Neutrophil (primary cell): Measurements from ENCODE around the gene RINL.

ENCODE experiments used
- H3K27ac ChIP-seq: fragments of 200-600 bp; sonication (generic); 2 replicates; pipeline ENCODE4 v1.5.1; 2016; ENCODE audit warnings: mild to moderate bottlenecking, moderate library complexity
- H3K27me3 ChIP-seq: fragments of 200-600 bp; sonication (generic); 2 replicates; pipeline ENCODE4 v1.6.0; 2016; ENCODE audit warnings: mild to moderate bottlenecking
- H3K36me3 ChIP-seq: fragments of 200-600 bp; sonication (generic); 2 replicates; pipeline ENCODE4 v1.5.1; 2017
- H3K4me1 ChIP-seq, 2 experiments: fragments of 200-600 bp in 1 of 2; sonication (generic) in 1 of 2; 1 replicate in 1 of 2; 2 replicates in 1 of 2; pipeline versions ENCODE4 v1.5.1 to v1.6.1; 2013 to 2016; ENCODE audit warnings: low read depth in 1 of 2, low read length in 1 of 2, mild to moderate bottlenecking in 1 of 2, moderate library complexity in 1 of 2; ENCODE audit not compliant: control insufficient read depth in 1 of 2, insufficient read depth in 1 of 2
- H3K4me3 ChIP-seq, 2 experiments: fragments of 200-600 bp in 1 of 2; sonication (generic) in 1 of 2; 1 replicate in 1 of 2; 2 replicates in 1 of 2; pipeline ENCODE4 v1.5.1; 2013 to 2016; ENCODE audit warnings: low read depth in 1 of 2, low read length in 1 of 2, mild to moderate bottlenecking in 1 of 2, moderate library complexity in 1 of 2
- H3K9me3 ChIP-seq: fragments of 200-600 bp; sonication (generic); 2 replicates; pipeline ENCODE4 v1.5.1; 2016
- TF ChIP-seq, protein P1 (sequence below): fragments of 200-600 bp; sonication (generic); IDR thresholded peaks from 2 replicates; pipeline ENCODE4 v1.5.1; 2016; ENCODE audit warnings: antibody characterized with exemption

Gene RINL

DNA sequence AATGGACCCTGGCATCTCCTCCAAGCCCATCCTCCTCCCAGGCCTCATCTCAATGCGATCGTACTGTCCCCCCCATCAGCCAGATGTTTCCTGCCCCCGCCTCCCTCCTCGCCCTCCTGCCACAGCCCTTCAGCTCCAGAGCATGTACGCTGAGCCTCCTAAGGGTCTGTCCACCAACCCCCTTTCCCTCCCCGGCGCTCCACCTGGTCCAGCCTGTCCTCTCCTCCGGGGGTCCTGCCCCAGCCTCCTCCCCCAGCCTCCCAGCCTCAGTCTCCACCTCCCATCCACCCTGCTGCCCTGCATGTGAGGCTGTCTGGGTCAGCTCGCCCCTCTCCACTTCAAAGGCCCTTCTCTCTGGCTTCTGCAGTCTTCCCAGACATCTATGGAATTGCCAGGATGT, 16.9 kb upstream of the RINL start:
- peaks cover 10 to 13% of the 10 kb centered on the region in 2 experiments for H3K4me1 ChIP-seq
- no peaks in the 10 kb centered on the region for H3K9me3 ChIP-seq
- TF ChIP-seq, protein P1, sequence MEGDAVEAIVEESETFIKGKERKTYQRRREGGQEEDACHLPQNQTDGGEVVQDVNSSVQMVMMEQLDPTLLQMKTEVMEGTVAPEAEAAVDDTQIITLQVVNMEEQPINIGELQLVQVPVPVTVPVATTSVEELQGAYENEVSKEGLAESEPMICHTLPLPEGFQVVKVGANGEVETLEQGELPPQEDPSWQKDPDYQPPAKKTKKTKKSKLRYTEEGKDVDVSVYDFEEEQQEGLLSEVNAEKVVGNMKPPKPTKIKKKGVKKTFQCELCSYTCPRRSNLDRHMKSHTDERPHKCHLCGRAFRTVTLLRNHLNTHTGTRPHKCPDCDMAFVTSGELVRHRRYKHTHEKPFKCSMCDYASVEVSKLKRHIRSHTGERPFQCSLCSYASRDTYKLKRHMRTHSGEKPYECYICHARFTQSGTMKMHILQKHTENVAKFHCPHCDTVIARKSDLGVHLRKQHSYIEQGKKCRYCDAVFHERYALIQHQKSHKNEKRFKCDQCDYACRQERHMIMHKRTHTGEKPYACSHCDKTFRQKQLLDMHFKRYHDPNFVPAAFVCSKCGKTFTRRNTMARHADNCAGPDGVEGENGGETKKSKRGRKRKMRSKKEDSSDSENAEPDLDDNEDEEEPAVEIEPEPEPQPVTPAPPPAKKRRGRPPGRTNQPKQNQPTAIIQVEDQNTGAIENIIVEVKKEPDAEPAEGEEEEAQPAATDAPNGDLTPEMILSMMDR = no peak
- H3K4me3 ChIP-seq = no peak overlapping the region
- no peak overlapping the region for H3K27ac ChIP-seq
- H3K27me3 ChIP-seq = no peaks in the 10 kb centered on the region
- peaks cover 37% of the 10 kb centered on the region for H3K36me3 ChIP-seq

DNA sequence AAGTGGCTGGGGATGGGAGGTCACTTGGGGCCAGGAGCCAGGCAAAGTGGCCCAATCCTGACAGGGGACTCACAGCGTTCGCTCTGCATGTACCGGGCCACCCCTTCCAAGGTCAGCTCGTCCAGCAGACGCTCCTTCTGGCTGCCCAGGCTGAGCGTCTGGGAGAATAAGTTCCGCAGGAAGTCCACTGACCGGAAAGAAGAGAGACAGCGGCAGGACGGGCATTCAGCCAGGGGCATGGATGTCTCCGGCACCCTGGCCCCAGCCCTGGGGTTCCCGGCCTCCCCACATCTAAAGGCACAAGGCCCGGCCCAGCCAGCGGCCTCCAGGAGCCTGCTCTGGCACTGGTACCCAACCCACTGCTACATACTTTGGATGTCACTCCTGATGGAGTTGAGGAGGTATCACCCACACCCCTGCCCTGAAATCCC, 15.3 kb upstream of the RINL start:
- no peak overlapping the region for H3K27ac ChIP-seq
- peaks cover 0 to 5% of the 10 kb centered on the region in 2 experiments for H3K4me1 ChIP-seq
- H3K4me3 ChIP-seq = no peak overlapping the region
- H3K9me3 ChIP-seq = no peaks in the 10 kb centered on the region
- TF ChIP-seq, protein P1 = no peak
- peaks cover 53% of the 10 kb centered on the region for H3K36me3 ChIP-seq
- H3K27me3 ChIP-seq = no peaks in the 10 kb centered on the region

DNA sequence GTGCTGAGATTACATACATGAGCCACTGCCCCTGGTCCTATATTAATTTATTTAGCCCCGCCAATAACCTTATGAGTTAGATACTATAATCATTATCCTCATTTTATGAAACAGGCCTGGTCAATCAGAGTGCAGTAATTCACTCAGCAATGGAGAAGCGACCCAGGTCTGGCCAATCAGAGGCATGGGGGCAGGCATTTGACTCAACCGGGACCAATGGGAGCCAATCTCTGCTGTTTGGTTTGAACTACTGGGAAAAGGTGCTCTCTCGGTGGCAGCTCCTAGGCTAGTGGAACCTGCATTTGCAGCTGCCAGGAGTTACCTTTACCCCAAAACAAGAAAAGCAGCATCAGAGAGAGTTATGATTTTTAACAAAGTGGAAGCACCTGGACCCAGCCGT, 14.8 kb upstream of the RINL start:
- TF ChIP-seq, protein P1 = no peak
- peaks cover 58% of the 10 kb centered on the region for H3K36me3 ChIP-seq
- H3K4me3 ChIP-seq = no peak overlapping the region
- H3K4me1 ChIP-seq = no peaks in the 10 kb centered on the region
- no peaks in the 10 kb centered on the region for H3K9me3 ChIP-seq
- no peak overlapping the region for H3K27ac ChIP-seq
- no peaks in the 10 kb centered on the region for H3K27me3 ChIP-seq

DNA sequence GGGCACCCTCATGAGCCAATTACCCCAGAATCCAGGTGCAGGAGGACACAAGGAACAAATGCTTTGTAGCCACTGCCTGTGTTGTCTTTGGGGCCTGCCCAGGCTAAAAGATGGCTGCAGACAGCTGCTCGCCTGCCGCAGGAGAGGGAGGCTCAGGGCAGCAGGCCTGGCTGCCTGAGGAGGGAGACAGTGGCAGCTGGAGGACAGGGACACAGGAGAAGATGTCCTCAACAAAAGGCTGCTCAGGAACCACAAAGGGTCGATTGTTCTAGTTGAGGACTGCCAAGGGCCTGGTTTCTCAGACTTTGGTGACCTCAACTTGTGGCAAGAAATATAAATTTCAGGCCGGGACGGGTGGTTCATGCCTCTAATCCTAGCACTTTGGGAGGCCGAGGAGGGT, 13.7 kb upstream of the RINL start:
- no peaks in the 10 kb centered on the region for H3K9me3 ChIP-seq
- TF ChIP-seq, protein P1 = no peak
- no peaks in the 10 kb centered on the region for H3K4me1 ChIP-seq
- H3K27ac ChIP-seq = no peak overlapping the region
- H3K36me3 ChIP-seq = peaks cover 62% of the 10 kb centered on the region
- no peaks in the 10 kb centered on the region for H3K27me3 ChIP-seq
- no peak overlapping the region for H3K4me3 ChIP-seq

DNA sequence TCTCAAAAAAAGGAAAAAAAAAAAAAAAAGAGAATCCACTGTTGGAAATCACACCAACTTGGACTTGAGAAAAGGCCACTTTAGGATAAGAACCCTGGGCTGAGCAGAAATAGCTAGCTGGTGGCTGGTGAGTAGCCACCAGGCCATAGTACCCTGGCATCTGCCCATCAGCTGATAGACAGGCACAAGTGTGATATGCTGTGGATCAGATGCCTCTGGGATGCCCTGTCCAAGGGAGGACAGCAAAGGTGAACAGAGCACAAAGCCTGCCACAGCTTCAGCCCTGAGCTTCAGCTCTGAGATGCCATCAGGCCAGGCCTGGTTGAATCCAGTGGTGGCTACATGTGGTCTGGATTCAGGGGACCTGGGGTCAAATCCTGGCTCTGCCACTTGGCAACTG, 12.6 kb upstream of the RINL start:
- H3K4me3 ChIP-seq = no peak overlapping the region
- no peaks in the 10 kb centered on the region for H3K27me3 ChIP-seq
- H3K27ac ChIP-seq = no peak overlapping the region
- no peaks in the 10 kb centered on the region for H3K9me3 ChIP-seq
- TF ChIP-seq, protein P1 = no peak
- peaks cover 67% of the 10 kb centered on the region for H3K36me3 ChIP-seq
- H3K4me1 ChIP-seq = no peaks in the 10 kb centered on the region

DNA sequence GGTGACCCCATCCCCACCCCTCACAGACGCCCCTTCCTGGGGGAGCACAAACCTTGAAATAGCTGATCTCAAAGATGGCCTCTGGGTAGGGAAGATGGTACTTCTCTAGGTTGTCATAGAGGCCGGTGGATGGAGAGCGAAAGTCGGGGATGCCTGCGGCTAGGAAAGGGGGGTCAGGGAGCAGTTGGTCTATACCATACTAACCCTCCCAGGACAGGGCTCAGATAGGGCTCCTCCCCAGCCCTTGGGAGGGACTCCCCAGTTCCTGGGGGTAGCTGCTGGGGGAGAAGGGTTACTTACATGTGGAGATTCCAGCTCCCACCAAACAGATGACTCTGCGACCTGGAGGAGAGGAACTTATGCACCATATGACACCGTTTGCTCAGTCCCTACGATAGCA, 11.7 kb upstream of the RINL start:
- no peak overlapping the region for H3K4me3 ChIP-seq
- no peaks in the 10 kb centered on the region for H3K27me3 ChIP-seq
- H3K36me3 ChIP-seq = peaks cover 67% of the 10 kb centered on the region
- no peaks in the 10 kb centered on the region for H3K4me1 ChIP-seq
- TF ChIP-seq, protein P1 = no peak
- no peak overlapping the region for H3K27ac ChIP-seq
- no peaks in the 10 kb centered on the region for H3K9me3 ChIP-seq
